22Rv1 (cell line): Measurements from ENCODE around the gene ADAMTS9.

Experiments used
- ZFX ChIP-seq: fragments of 450-650 bp; IDR thresholded peaks from 2 replicates; pipeline ENCODE4 v1.6.1; 2017; ENCODE audit warnings: antibody characterized with exemption, borderline replicate concordance
- TF ChIP-seq, protein P1 (sequence below): fragments of 450-650 bp; IDR thresholded peaks from 2 replicates; pipeline ENCODE4 v1.5.1; 2017; ENCODE audit warnings: mild to moderate bottlenecking

- TF ChIP-seq, protein P1, sequence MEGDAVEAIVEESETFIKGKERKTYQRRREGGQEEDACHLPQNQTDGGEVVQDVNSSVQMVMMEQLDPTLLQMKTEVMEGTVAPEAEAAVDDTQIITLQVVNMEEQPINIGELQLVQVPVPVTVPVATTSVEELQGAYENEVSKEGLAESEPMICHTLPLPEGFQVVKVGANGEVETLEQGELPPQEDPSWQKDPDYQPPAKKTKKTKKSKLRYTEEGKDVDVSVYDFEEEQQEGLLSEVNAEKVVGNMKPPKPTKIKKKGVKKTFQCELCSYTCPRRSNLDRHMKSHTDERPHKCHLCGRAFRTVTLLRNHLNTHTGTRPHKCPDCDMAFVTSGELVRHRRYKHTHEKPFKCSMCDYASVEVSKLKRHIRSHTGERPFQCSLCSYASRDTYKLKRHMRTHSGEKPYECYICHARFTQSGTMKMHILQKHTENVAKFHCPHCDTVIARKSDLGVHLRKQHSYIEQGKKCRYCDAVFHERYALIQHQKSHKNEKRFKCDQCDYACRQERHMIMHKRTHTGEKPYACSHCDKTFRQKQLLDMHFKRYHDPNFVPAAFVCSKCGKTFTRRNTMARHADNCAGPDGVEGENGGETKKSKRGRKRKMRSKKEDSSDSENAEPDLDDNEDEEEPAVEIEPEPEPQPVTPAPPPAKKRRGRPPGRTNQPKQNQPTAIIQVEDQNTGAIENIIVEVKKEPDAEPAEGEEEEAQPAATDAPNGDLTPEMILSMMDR: no peak
- TF ChIP-seq ZFX: no peak
Measured at GRCh38 chr3:64561325-64561843, 126.4 kb downstream of the ADAMTS9 start.
